CD8-positive, alpha-beta memory T cell (primary cell): ENCODE data around the gene GPX7. TPM values are rescaled to one million over a fixed set of nuclear protein-coding genes. Genes with fewer than 3 reads are reported as not detected.
"Not testable (repeated sequence)": the region's sequence is repeated elsewhere in the genome, so short reads cannot be mapped to it uniquely, and the experiment has no call there.

Source experiments
- CTCF ChIA-PET: fragments of 350-600 bp; sonication (Branson Sonifier 250); formaldehyde crosslinking; loops from one replicate; lab custom pipeline; 2021; ENCODE audit warnings: antibody characterized with exemption; lab: Charles Lee
- POLR2A ChIA-PET: fragments of 350-600 bp; sonication (Branson Sonifier 250); formaldehyde crosslinking; loops from one replicate; lab custom pipeline; 2021; ENCODE audit warnings: antibody characterized with exemption; lab: Charles Lee
- DNase-seq, 5 donors: peaks; one replicate each; pipeline versions ENCODE4 v3.0.0 to v3.0.0-alpha.2; 2020 to 2022; ENCODE audit warnings: mixed read lengths in 1 of 5
- H3K27ac ChIP-seq: one replicate; pipeline ENCODE4 v1.7.0; 2013; ENCODE audit warnings: low read depth, mild to moderate bottlenecking, low read length, moderate library complexity
- H3K27me3 ChIP-seq: 2 replicates; pipeline ENCODE4 v1.7.0; 2013; ENCODE audit warnings: low read length, mild to moderate bottlenecking; ENCODE audit not compliant: insufficient read depth, poor library complexity, severe bottlenecking
- H3K36me3 ChIP-seq: 2 replicates; pipeline ENCODE4 v1.7.0; 2013; ENCODE audit warnings: mild to moderate bottlenecking, low read length, moderate library complexity; ENCODE audit not compliant: insufficient read depth
- H3K4me1 ChIP-seq: 2 replicates; pipeline ENCODE4 v1.7.0; 2013; ENCODE audit warnings: mild to moderate bottlenecking, low read length, moderate library complexity; ENCODE audit not compliant: insufficient read depth
- H3K4me3 ChIP-seq: 2 replicates; pipeline ENCODE4 v1.7.0; 2013; ENCODE audit warnings: mild to moderate bottlenecking, low read length
- H3K9me3 ChIP-seq: 2 replicates; pipeline ENCODE4 v1.7.0; 2013; ENCODE audit warnings: mild to moderate bottlenecking, low read length
- H3K27ac Mint-ChIP-seq, 8 donors: one replicate each; pipeline ENCODE4 v1.8.0; 2020 to 2021; ENCODE audit warnings: mixed read lengths in 8 of 8, mild to moderate bottlenecking in 6 of 8, inconsistent platforms in 3 of 8, moderate library complexity in 3 of 8
- H3K27me3 Mint-ChIP-seq, 2 donors: one replicate each; pipeline ENCODE4 v1.8.0; 2020 to 2021; ENCODE audit warnings: mixed read lengths in 2 of 2, mild to moderate bottlenecking in 1 of 2, moderate library complexity in 1 of 2
- H3K36me3 Mint-ChIP-seq, 3 donors: one replicate each; pipeline ENCODE4 v1.8.0; 2020 to 2021; ENCODE audit warnings: mixed read lengths in 3 of 3, inconsistent platforms in 1 of 3, mild to moderate bottlenecking in 1 of 3
- H3K4me1 Mint-ChIP-seq, 3 donors: one replicate each; pipeline ENCODE4 v1.8.0; 2020 to 2021; ENCODE audit warnings: mixed read lengths in 3 of 3, inconsistent platforms in 1 of 3, mild to moderate bottlenecking in 1 of 3
- H3K4me3 Mint-ChIP-seq, 7 donors: one replicate each; pipeline ENCODE4 v1.8.0; 2020 to 2021; ENCODE audit warnings: mixed read lengths in 7 of 7, mild to moderate bottlenecking in 6 of 7, moderate library complexity in 4 of 7, inconsistent platforms in 2 of 7
- H3K9me3 Mint-ChIP-seq, 5 donors: one replicate each; pipeline ENCODE4 v1.8.0; 2020 to 2022; ENCODE audit warnings: mixed read lengths in 5 of 5, mild to moderate bottlenecking in 3 of 5, moderate library complexity in 2 of 5, inconsistent platforms in 1 of 5
- polyA plus RNA-seq: library from polyadenylated mRNA; unstranded; fragments of 300-500 nt; fragmentation: Illumina TruSeq; gene quantifications from one replicate; pipeline ENCODE4 v1.2.3, GENCODE V29; 2021
- total RNA-seq, 2 experiments: library from RNA; stranded (reverse); gene quantifications; one replicate each; pipeline ENCODE4 v1.2.3, GENCODE V29; 2021

Gene GPX7
- total and polyA plus RNA-seq, 3 experiments from 2014 or later = 29.9 to 31.9 (median 30.0) TPM

GRCh38 chr1:52576074-52576473 lies 26.1 kb upstream of the GPX7 start:
- H3K27me3 ChIP-seq = no peaks in the 10 kb centered on the region
- H3K36me3 ChIP-seq = no peaks in the 10 kb centered on the region
- Mint-ChIP-seq H3K4me3 (no peak overlapping the region), H3K4me1 (peaks cover 5 to 19% (median 16%) of the 10 kb centered on the region in 3 donors), H3K27me3 (no peaks in the 10 kb centered on the region), H3K9me3 (no peaks in the 10 kb centered on the region), H3K36me3 (peaks cover 0 to 4% (median 0%) of the 10 kb centered on the region in 3 donors), H3K27ac (no peak overlapping the region)
- no peak overlapping the region for H3K27ac ChIP-seq
- POLR2A ChIA-PET = no interaction called here
- CTCF ChIA-PET = interaction anchor here (1.2 kb wide), 1 partner anchor 11 kb away, joined by 3 read pairs; no protein-coding TSS in a partner anchor
- no peaks in the 10 kb centered on the region for H3K4me1 ChIP-seq
- no peaks in the 10 kb centered on the region for H3K9me3 ChIP-seq
- no peak for DNase-seq
- H3K4me3 ChIP-seq = no peak overlapping the region

DNA sequence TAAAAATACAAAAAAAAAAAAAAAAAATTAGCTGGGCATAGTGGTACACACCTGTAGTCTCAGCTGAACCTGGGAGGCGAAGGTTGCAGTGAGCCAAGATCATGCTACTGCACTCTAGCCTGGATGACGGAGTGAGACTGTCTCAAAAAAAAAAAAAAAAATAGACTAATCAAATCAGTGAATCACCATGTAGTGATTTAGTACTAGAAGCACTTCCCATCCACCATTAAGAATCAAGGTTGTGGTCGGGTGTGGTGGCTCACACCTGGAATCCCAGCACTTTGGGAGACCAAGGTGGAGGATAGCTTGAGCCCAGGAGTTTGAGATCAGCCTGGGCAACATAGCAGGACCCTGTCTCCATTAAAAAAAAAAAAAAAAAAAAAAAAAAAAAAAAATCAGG lies 24.1 kb upstream of the GPX7 start:
- peaks cover 5 to 19% (median 12%) of the 10 kb centered on the region in 3 donors for H3K4me1 Mint-ChIP-seq
- H3K9me3 ChIP-seq, DNase-seq, H3K36me3 Mint-ChIP-seq, H3K27me3 Mint-ChIP-seq, H3K4me3 Mint-ChIP-seq, H3K4me3 ChIP-seq, H3K36me3 ChIP-seq, H3K27me3 ChIP-seq, POLR2A ChIA-PET, H3K27ac ChIP-seq, H3K27ac Mint-ChIP-seq, H3K4me1 ChIP-seq, H3K9me3 Mint-ChIP-seq: not testable (repeated sequence)
- CTCF ChIA-PET = interaction anchor here (1.0 kb wide), 1 partner anchor 108 kb away, joined by 3 read pairs; no protein-coding TSS in a partner anchor

- POLR2A ChIA-PET = no interaction called here
Measured at GRCh38 chr1:52579415-52579814, 22.8 kb upstream of the GPX7 start.

DNA sequence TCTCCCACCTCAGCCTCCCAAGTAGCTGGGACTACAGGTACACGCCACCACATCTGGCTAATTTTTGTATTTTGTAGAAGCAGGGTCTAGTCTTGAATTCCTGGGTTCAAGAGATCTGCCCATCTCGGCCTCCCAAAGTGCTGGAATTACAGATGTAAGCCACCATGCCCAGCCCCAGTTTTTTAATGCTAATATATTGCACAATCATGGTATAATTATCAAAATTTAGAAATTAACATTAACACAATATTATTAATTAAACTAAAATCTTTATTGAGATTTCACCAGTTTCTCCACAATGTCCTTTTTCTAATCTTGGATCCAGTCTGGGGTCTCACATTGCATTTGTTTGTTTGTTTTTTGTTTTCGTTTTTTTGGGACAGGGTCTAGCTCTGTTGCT lies 21.9 kb upstream of the GPX7 start:
- Mint-ChIP-seq H3K4me3 (no peak overlapping the region), H3K27me3 (no peaks in the 10 kb centered on the region)
- POLR2A ChIA-PET = no interaction called here

More at GRCh38 chr1:52579415-52579814, 22.8 kb upstream of the GPX7 start:
- Mint-ChIP-seq H3K27ac (peak overlapping the region in 4 of 8 donors; percentile 0 to 17 (median 2)), H3K36me3 (peaks cover 0 to 4% (median 0%) of the 10 kb centered on the region in 3 donors), H3K4me3 (no peak overlapping the region), H3K9me3 (no peaks in the 10 kb centered on the region), H3K27me3 (no peaks in the 10 kb centered on the region), H3K4me1 (peaks cover 5 to 19% (median 11%) of the 10 kb centered on the region in 3 donors)
- Histone ChIP-seq H3K27me3 (no peaks in the 10 kb centered on the region), H3K36me3 (no peaks in the 10 kb centered on the region), H3K4me3 (no peak overlapping the region), H3K9me3 (no peaks in the 10 kb centered on the region), H3K27ac (no peak overlapping the region), H3K4me1 (no peaks in the 10 kb centered on the region)
- CTCF ChIA-PET = interaction anchor here (1.0 kb wide), 1 partner anchor 107 kb away, joined by 3 read pairs; no protein-coding TSS in a partner anchor
- no peak for DNase-seq

GRCh38 chr1:52582116-52582696 lies 20.0 kb upstream of the GPX7 start:
- no peak overlapping the region for H3K27ac ChIP-seq
- no peak for DNase-seq
- no peak overlapping the region for H3K4me3 ChIP-seq
- Mint-ChIP-seq H3K36me3 (no peaks in the 10 kb centered on the region), H3K27ac (peak overlapping the region in 1 of 8 donors; percentile 8), H3K4me3 (no peak overlapping the region), H3K27me3 (no peaks in the 10 kb centered on the region), H3K4me1 (peaks cover 5 to 10% (median 9%) of the 10 kb centered on the region in 3 donors), H3K9me3 (no peaks in the 10 kb centered on the region)
- H3K9me3 ChIP-seq = no peaks in the 10 kb centered on the region
- ChIA-PET POLR2A (interaction anchor here (0.7 kb wide), 3 partner anchors 11 to 68 kb away, joined by 7 to 12 read pairs (median 10); no protein-coding TSS in a partner anchor), CTCF (no interaction called here)
- no peaks in the 10 kb centered on the region for H3K4me1 ChIP-seq
- H3K36me3 ChIP-seq = no peaks in the 10 kb centered on the region
- no peaks in the 10 kb centered on the region for H3K27me3 ChIP-seq

More for the DNA sequence above, 21.9 kb upstream of the GPX7 start:
- Mint-ChIP-seq H3K4me1 (peaks cover 5 to 15% (median 9%) of the 10 kb centered on the region in 3 donors), H3K27ac (no peak overlapping the region), H3K9me3 (no peaks in the 10 kb centered on the region), H3K36me3 (peaks cover 0 to 4% (median 0%) of the 10 kb centered on the region in 3 donors)
- DNase-seq = no peak
- Histone ChIP-seq H3K4me1 (no peaks in the 10 kb centered on the region), H3K27ac (no peak overlapping the region), H3K36me3 (no peaks in the 10 kb centered on the region), H3K27me3 (no peaks in the 10 kb centered on the region), H3K4me3 (no peak overlapping the region), H3K9me3 (no peaks in the 10 kb centered on the region)
- CTCF ChIA-PET = no interaction called here

DNA sequence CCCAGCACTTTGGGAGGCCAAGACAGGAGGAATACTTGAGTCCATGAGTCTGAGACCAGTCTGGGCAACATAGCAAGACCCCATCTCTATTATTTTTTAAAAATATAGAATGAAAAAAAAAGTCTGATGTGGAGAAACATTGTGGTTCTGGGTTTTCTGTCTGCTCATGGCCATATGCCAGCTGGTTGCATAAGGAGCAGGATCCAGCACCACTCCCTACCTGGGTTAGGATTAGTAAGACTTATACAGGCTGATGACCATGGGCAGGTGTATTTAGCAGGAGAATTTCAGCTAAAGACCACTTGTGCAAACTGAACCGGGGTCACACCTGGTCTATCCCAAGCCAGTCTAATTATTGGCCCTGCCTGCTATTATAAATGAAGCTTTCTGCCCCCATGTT lies 16.7 kb upstream of the GPX7 start:
- Histone ChIP-seq H3K4me1 (no peaks in the 10 kb centered on the region), H3K9me3 (no peaks in the 10 kb centered on the region), H3K27ac (no peak overlapping the region), H3K36me3 (no peaks in the 10 kb centered on the region), H3K27me3 (no peaks in the 10 kb centered on the region), H3K4me3 (no peak overlapping the region)
- DNase-seq = no peak
- Mint-ChIP-seq H3K9me3 (no peaks in the 10 kb centered on the region), H3K27ac (no peak overlapping the region), H3K4me1 (no peaks in the 10 kb centered on the region), H3K36me3 (no peaks in the 10 kb centered on the region), H3K4me3 (no peak overlapping the region), H3K27me3 (no peaks in the 10 kb centered on the region)
- ChIA-PET CTCF (no interaction called here), POLR2A (no interaction called here)

DNA sequence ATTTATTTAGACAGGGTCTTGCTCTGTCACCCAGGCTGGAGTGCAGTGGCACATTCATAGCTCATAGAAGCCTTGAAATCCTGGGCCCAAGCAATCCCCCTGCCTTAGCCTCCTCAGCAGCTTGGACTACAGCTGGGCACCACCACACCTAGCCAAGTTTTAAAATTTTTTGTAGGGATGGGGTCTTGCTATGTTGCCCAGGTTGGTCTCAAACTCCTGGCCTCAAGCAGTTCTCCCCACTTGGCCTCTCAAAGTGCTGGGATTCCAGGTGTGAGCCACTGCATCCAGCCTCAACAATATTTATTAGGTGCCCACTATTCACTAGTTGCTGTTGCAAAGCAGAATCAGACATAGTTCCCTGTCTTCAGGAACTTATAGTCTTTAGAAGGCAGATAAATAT lies 14.1 kb upstream of the GPX7 start:
- POLR2A ChIA-PET = no interaction called here
- Mint-ChIP-seq H3K27me3 (no peaks in the 10 kb centered on the region), H3K9me3 (no peaks in the 10 kb centered on the region)

GRCh38 chr1:52588535-52588934 lies 13.6 kb upstream of the GPX7 start:
- H3K4me1 ChIP-seq = no peaks in the 10 kb centered on the region
- Mint-ChIP-seq H3K27ac (peak overlapping the region in 2 of 8 donors; percentile 5 to 25), H3K4me1 (no peaks in the 10 kb centered on the region), H3K36me3 (peaks cover 0 to 2% (median 0%) of the 10 kb centered on the region in 3 donors), H3K4me3 (no peak overlapping the region), H3K9me3 (no peaks in the 10 kb centered on the region), H3K27me3 (no peaks in the 10 kb centered on the region)
- no peak for DNase-seq
- H3K4me3 ChIP-seq = no peak overlapping the region
- no peaks in the 10 kb centered on the region for H3K36me3 ChIP-seq
- H3K9me3 ChIP-seq = no peaks in the 10 kb centered on the region
- POLR2A ChIA-PET = no interaction called here
- H3K27me3 ChIP-seq = no peaks in the 10 kb centered on the region
- no peak overlapping the region for H3K27ac ChIP-seq
- CTCF ChIA-PET = no interaction called here

More for the DNA sequence above, 14.1 kb upstream of the GPX7 start:
- Mint-ChIP-seq H3K4me3 (no peak overlapping the region), H3K27ac (peak overlapping the region in 1 of 8 donors; percentile 43), H3K4me1 (no peaks in the 10 kb centered on the region), H3K36me3 (peaks cover 0 to 2% (median 0%) of the 10 kb centered on the region in 3 donors)
- Histone ChIP-seq H3K27ac (no peak overlapping the region), H3K4me1 (no peaks in the 10 kb centered on the region), H3K9me3 (no peaks in the 10 kb centered on the region), H3K36me3 (no peaks in the 10 kb centered on the region), H3K4me3 (no peak overlapping the region), H3K27me3 (no peaks in the 10 kb centered on the region)
- DNase-seq = no peak
- CTCF ChIA-PET = no interaction called here
